Omental fat pad (tissue), 4 donors: ENCODE data around the gene SOBP. TPM values are rescaled to one million over a fixed set of nuclear protein-coding genes. Genes with fewer than 3 reads are reported as not detected.

Source experiments
- ATAC-seq: fragments of 150-250 bp; one replicate; pipeline ENCODE4 v1.9.1; 2016; ENCODE audit warnings: mild to moderate bottlenecking, moderate library complexity; ENCODE audit not compliant: low FRiP score
- DNase-seq: peaks from one replicate; pipeline ENCODE4 v3.0.0-alpha.2; 2019; ENCODE audit warnings: low spot score
- CTCF ChIP-seq, 3 donors: fragments of 450-650 bp; IDR thresholded peaks; one replicate each; pipeline ENCODE4 v1.5.1; 2016 to 2017; ENCODE audit warnings: antibody characterized with exemption in 3 of 3, mild to moderate bottlenecking in 3 of 3, moderate library complexity in 2 of 3
- total RNA-seq, 4 donors: library from RNA; depleted of rRNA; stranded (reverse); fragments of >200 nt; gene quantifications; one replicate each; pipeline ENCODE4 v1.1.0, GENCODE V29; 2016

Gene SOBP
- total RNA-seq, 4 donors from 2014 or later, result 1.9 to 9.6 (median 4.0) TPM

GRCh38 chr6:107689951-107690642 is 200.2 kb downstream of the SOBP start:
- TF ChIP-seq CTCF (IDR thresholded peaks at IDR 0.05), result no peak
- DNase-seq (no peak), ATAC-seq (no peak)

- DNase-seq, result no peak
- no peak for TF ChIP-seq CTCF (IDR thresholded peaks at IDR 0.05)
- ATAC-seq, result no peak
Observed at GRCh38 chr6:107690643-107691061, 200.7 kb downstream of the SOBP start.

GRCh38 chr6:107691062-107691751 is 201.3 kb downstream of the SOBP start:
- no peak for DNase-seq
- no peak for TF ChIP-seq CTCF (IDR thresholded peaks at IDR 0.05)
- no peak for ATAC-seq

GRCh38 chr6:107692351-107692750 is 202.4 kb downstream of the SOBP start:
- no peak for ATAC-seq
- no peak for TF ChIP-seq CTCF (IDR thresholded peaks at IDR 0.05)
- no peak for DNase-seq

GRCh38 chr6:107695061-107695720 is 205.3 kb downstream of the SOBP start:
- ATAC-seq (no peak), DNase-seq (no peak)
- no peak for TF ChIP-seq CTCF (IDR thresholded peaks at IDR 0.05)

GRCh38 chr6:107697682-107698081 is 207.8 kb downstream of the SOBP start:
- DNase-seq (no peak), ATAC-seq (no peak)
- no peak for TF ChIP-seq CTCF (IDR thresholded peaks at IDR 0.05)
